Subcutaneous adipose tissue (tissue), 4 donors: ENCODE measurements around the gene AP1G2. TPM values are rescaled to one million over a fixed set of nuclear protein-coding genes. Genes with fewer than 3 reads are reported as not detected.

Experiments used
- total RNA-seq, 4 donors: library from RNA; depleted of rRNA; stranded (reverse); fragments of >200 nt; gene quantifications; one replicate each; pipeline ENCODE4 v1.1.0, GENCODE V29; 2016
- TF ChIP-seq, protein P1 (sequence below): fragments of 450-650 bp; IDR thresholded peaks from one replicate; pipeline ENCODE4 v1.5.1; 2016; ENCODE audit warnings: low read depth, mild to moderate bottlenecking, control low read depth, antibody characterized with exemption, moderate library complexity

AP1G2 gene
- total RNA-seq, 4 donors from 2014 or later = 25.3 to 49.6 (median 30.8) TPM

DNA sequence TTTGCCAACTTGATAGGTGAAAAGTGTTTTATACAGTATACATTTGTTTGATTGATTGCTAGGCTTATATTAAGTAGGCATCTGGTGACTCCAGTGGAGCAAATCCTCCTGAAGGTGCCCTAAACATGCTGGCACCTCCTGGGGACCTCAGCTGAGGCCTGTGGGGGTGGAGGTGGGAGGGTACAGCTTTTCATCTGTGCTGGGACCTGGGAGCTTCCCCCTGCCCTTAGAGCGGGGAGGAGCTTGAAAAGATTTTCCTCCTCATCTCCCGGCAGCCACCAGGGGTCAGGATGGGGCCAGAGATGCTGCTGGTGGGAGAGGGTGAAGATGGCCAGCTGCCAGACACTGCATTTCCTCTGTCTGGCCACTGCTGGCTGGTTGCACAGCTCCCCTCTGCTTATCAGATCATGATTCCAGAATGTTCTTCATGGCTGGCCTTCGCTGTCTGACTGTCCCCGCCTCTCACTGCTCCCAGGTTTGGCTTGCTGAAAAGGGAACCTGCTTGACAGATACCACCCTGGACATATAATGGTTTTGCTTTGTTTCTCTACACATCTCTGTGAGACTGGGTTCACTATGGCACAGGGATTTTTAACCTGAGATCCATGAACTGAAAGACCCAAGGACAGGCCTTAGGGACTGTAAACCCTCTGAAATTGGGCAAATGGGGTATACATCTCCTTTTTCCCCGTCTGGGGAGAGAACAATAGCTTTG lies 21.4 kb upstream of the AP1G2 start:
- TF ChIP-seq, protein P1, sequence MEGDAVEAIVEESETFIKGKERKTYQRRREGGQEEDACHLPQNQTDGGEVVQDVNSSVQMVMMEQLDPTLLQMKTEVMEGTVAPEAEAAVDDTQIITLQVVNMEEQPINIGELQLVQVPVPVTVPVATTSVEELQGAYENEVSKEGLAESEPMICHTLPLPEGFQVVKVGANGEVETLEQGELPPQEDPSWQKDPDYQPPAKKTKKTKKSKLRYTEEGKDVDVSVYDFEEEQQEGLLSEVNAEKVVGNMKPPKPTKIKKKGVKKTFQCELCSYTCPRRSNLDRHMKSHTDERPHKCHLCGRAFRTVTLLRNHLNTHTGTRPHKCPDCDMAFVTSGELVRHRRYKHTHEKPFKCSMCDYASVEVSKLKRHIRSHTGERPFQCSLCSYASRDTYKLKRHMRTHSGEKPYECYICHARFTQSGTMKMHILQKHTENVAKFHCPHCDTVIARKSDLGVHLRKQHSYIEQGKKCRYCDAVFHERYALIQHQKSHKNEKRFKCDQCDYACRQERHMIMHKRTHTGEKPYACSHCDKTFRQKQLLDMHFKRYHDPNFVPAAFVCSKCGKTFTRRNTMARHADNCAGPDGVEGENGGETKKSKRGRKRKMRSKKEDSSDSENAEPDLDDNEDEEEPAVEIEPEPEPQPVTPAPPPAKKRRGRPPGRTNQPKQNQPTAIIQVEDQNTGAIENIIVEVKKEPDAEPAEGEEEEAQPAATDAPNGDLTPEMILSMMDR = no peak

DNA sequence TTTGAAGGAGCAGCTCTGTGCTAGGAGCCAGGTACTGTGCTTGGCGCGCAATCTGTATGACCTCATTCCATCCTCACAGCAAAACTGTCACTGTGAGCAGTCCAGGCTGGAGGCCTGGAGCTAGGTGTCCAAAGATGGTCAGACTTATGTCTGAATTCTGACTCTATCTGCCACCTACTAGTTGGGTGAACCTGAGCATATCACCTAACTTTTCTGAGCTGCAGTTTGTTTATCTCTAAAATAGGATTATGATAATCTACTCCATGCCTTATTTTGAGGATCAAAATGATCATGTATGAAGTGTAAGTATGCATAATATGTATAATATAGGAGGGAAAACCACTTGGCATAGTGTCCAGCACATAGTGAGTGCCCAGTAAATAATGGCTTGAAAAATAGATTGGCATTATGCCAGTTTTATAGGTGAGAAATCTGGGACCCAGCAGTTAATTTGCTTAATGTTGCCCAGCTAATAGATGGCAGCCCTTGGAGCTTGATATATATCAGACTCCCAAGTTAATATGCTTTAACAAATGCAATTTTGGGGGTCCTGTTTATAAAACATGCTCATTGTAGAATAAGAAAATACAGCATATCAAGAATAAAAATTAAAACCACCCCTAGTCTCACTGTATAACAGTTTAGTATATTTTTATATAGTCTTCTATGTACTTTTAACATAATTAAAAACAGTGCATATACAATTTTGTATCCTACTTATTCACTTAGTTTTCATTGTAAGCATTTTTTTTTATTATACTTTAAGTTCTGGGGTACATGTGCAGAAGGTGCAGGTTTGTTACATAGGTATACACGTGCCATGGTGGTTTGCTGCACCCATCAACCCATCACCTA lies 15.5 kb upstream of the AP1G2 start:
- TF ChIP-seq, protein P1 = no peak

DNA sequence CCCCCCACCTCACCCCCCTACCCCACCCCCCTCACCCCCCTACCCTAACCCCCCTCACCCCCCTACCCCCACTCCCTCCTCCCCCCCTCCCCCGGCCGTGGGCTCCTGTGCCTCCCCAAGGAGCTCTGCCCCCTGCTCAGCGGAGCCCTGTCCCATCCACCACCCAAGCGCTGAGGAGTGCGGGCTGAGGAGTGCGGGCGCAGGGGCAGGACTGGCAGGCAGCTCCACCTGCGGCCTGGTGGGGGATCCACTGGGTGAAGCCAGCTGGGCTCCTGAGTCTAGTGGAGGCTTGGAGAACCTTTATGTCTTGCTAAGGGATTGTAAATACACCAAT lies 13.3 kb upstream of the AP1G2 start:
- TF ChIP-seq, protein P1 = no peak

DNA sequence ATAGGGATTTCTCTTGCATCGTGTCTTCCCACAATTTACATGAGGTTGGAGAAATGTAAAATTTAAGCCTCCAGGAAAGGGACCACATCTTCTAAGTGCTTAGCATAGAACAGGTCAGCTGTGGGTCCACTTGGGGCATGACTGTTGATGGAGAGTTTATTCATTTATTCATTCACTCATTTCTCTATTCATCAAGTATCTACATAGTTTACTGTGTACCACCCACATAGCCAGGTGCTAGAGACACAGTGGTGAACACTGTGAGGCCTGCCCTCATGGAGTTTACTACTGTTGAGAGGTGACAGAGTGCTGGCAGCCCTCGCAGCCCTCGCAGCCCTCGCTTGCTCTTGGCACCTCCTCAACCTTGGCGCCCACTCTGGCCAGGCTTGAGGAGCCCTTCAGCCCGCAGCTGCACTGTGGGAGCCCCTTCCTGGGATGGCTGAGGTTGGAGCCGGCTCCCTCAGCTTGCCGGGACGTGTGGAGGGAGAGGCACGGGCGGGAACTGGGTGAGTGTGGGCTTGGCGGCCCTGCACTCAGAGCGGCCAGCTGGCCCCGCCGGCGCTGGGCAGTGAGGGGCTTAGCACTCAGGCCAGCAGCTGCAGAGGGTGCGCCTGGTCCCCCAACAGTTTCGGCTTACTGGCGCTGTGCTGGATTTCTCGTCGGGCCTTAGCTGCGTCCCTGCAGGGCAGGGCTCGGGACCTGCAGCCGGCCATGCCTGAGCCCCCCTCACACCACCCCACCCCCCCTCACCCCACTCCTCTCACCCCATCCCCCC lies 12.7 kb upstream of the AP1G2 start:
- TF ChIP-seq, protein P1 = no peak

DNA sequence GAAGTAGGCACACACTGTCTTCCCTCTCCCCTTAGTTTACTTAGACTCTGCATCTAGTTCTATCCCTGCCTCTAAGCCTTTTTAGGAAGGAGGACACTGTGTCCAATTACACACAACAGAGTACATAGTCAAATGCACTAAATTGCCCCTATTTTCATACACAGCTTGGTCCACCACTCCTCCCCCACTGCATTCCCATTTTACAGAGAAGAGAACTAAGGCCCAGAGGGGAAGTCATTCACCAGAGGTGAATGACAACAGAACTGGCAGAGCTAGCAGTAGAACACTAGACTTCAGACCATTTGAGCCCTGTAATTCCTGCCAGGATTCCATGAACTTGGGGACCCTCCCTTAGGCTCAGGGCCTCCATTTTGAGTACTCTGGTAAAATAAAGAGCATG lies 12.1 kb upstream of the AP1G2 start:
- TF ChIP-seq, protein P1 = no peak

DNA sequence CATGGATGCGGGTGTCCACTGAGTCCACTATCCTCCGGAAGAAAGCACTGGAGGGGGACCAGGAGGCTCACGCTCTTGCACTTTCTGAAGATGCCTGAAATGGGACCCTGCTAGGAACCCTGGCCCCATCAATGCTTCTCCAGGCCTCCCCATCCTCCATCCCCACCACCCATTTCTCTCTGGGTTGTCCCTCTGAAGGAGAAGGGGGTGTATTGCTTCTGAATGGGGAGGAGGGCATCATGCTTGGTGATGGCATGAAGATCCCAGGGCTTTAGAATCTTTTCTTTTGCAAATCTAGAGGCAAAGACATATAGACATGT lies 11.7 kb upstream of the AP1G2 start:
- TF ChIP-seq, protein P1 = no peak
